Ascending aorta (tissue), 2 donors: ENCODE data around the gene SLC34A3. TPM values are rescaled to one million over a fixed set of nuclear protein-coding genes. Genes with fewer than 3 reads are reported as not detected.
A peak's percentile ranks its signal among the peaks of the same experiment; 100 is the strongest.

ENCODE experiments used
- DNase-seq, 2 donors: peaks; one replicate each; pipeline ENCODE4 v3.0.0-alpha.2; 2019; ENCODE audit warnings: low spot score in 2 of 2
- H3K27ac ChIP-seq, 2 donors: fragments of 200-600 bp; sonication (generic); one replicate each; pipeline ENCODE4 v1.5.1; 2016 to 2017; ENCODE audit warnings: mild to moderate bottlenecking in 1 of 2
- H3K27me3 ChIP-seq: fragments of 200-600 bp; sonication (generic); one replicate; pipeline ENCODE4 v1.5.1; 2017
- H3K36me3 ChIP-seq, 2 donors: fragments of 200-600 bp; sonication (generic); one replicate each; pipeline ENCODE4 v1.5.1; 2016
- H3K4me1 ChIP-seq, 2 donors: fragments of 200-600 bp; sonication (generic); one replicate each; pipeline ENCODE4 v1.5.1; 2016 to 2017; ENCODE audit warnings: mild to moderate bottlenecking in 1 of 2
- H3K4me3 ChIP-seq, 2 donors: fragments of 200-600 bp; sonication (generic); one replicate each; pipeline ENCODE4 v1.5.1; 2016 to 2017; ENCODE audit warnings: mild to moderate bottlenecking in 1 of 2
- H3K9me3 ChIP-seq, 2 donors: fragments of 200-600 bp; sonication (generic); one replicate each; pipeline ENCODE4 v1.5.1; 2016
- intact Hi-C: fragments of 100-400 bp; cut with DNase I; formaldehyde crosslinking; loops from one replicate; pipeline ENCODE4 v1.15.1; 2023
- total RNA-seq: library from RNA; depleted of rRNA; stranded (reverse); fragments of >200 nt; gene quantifications from one replicate; pipeline ENCODE4 v1.1.0, GENCODE V29; 2016
- TF ChIP-seq, protein P1 (sequence below), 3 experiments: fragments of 200-600 bp in 2 of 3; fragments of 450-650 bp in 1 of 3; sonication (generic) in 2 of 3; IDR thresholded peaks; one replicate each; pipeline ENCODE4 v1.5.1; 2016 to 2019; ENCODE audit warnings: antibody characterized with exemption in 3 of 3, mild to moderate bottlenecking in 1 of 3, moderate library complexity in 1 of 3

Gene SLC34A3
- total RNA-seq, 1 donor from 2014 or later = not detected

- H3K27ac ChIP-seq = no peak overlapping the region
- TF ChIP-seq, protein P1, sequence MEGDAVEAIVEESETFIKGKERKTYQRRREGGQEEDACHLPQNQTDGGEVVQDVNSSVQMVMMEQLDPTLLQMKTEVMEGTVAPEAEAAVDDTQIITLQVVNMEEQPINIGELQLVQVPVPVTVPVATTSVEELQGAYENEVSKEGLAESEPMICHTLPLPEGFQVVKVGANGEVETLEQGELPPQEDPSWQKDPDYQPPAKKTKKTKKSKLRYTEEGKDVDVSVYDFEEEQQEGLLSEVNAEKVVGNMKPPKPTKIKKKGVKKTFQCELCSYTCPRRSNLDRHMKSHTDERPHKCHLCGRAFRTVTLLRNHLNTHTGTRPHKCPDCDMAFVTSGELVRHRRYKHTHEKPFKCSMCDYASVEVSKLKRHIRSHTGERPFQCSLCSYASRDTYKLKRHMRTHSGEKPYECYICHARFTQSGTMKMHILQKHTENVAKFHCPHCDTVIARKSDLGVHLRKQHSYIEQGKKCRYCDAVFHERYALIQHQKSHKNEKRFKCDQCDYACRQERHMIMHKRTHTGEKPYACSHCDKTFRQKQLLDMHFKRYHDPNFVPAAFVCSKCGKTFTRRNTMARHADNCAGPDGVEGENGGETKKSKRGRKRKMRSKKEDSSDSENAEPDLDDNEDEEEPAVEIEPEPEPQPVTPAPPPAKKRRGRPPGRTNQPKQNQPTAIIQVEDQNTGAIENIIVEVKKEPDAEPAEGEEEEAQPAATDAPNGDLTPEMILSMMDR (IDR thresholded peaks at IDR 0.05) = no peak
- H3K9me3 ChIP-seq = no peaks in the 10 kb centered on the region
- H3K36me3 ChIP-seq = peaks cover 45 to 66% of the 10 kb centered on the region in 2 donors
- no peaks in the 10 kb centered on the region for H3K27me3 ChIP-seq
- no peak for DNase-seq
- H3K4me3 ChIP-seq = no peak overlapping the region
- peaks cover 23 to 38% of the 10 kb centered on the region in 2 donors for H3K4me1 ChIP-seq
- intact Hi-C loops = no loop called here
Measured at GRCh38 chr9:137185921-137186320, 44.8 kb upstream of the SLC34A3 start.

- DNase-seq = no peak
- Histone ChIP-seq H3K4me3 (peak overlapping the region in 1 of 2 donors; percentile 91), H3K9me3 (no peaks in the 10 kb centered on the region), H3K4me1 (peaks cover 23 to 38% of the 10 kb centered on the region in 2 donors), H3K27me3 (no peaks in the 10 kb centered on the region), H3K36me3 (peaks cover 45 to 66% of the 10 kb centered on the region in 2 donors), H3K27ac (no peak overlapping the region)
- TF ChIP-seq, protein P1 (IDR thresholded peaks at IDR 0.05) = no peak
- intact Hi-C loops = no loop called here
Measured at GRCh38 chr9:137186385-137186784, 44.3 kb upstream of the SLC34A3 start.

DNA sequence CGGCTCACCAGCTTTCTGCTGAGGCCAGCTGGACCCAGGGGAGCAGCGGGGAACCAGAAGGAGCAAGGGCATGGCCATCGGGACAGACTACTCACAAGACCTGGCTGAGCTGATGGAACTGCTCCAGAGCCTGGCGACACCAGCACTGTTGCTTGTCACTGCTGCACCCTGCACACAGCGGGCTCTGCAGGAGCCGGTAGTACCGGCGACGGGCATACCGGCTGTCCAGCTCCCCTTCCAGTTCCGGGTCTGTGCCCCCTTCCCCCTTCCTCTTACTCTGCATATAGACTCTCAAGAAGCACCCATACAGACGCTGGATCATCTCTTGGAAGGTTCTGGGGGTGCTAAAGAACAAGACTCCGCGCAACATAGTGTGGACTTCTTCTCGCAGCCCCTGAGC lies 43.3 kb upstream of the SLC34A3 start:
- Histone ChIP-seq H3K9me3 (no peaks in the 10 kb centered on the region), H3K27ac (no peak overlapping the region), H3K27me3 (no peaks in the 10 kb centered on the region), H3K4me3 (peak overlapping the region; percentile 85 to 91), H3K36me3 (peaks cover 44 to 58% of the 10 kb centered on the region in 2 donors), H3K4me1 (peaks cover 23 to 38% of the 10 kb centered on the region in 2 donors)
- intact Hi-C loops = no loop called here
- no peak for DNase-seq
- TF ChIP-seq, protein P1 (IDR thresholded peaks at IDR 0.05) = no peak

GRCh38 chr9:137188086-137188489 lies 42.6 kb upstream of the SLC34A3 start:
- H3K27me3 ChIP-seq = no peaks in the 10 kb centered on the region
- DNase-seq = no peak
- H3K4me3 ChIP-seq = peak overlapping the region; percentile 85 to 91
- peaks cover 38 to 51% of the 10 kb centered on the region in 2 donors for H3K36me3 ChIP-seq
- peaks cover 23 to 38% of the 10 kb centered on the region in 2 donors for H3K4me1 ChIP-seq
- intact Hi-C loops = loop anchor here (1.0 kb wide), 5 partner anchors 12 to 705 kb away; partner anchors contain the start of genes NDOR1, SEC16A, TMEM203 and TPRN
- H3K27ac ChIP-seq = peak overlapping the region; percentile 86 to 89
- no peaks in the 10 kb centered on the region for H3K9me3 ChIP-seq
- TF ChIP-seq, protein P1 (IDR thresholded peaks at IDR 0.05) = no peak

DNA sequence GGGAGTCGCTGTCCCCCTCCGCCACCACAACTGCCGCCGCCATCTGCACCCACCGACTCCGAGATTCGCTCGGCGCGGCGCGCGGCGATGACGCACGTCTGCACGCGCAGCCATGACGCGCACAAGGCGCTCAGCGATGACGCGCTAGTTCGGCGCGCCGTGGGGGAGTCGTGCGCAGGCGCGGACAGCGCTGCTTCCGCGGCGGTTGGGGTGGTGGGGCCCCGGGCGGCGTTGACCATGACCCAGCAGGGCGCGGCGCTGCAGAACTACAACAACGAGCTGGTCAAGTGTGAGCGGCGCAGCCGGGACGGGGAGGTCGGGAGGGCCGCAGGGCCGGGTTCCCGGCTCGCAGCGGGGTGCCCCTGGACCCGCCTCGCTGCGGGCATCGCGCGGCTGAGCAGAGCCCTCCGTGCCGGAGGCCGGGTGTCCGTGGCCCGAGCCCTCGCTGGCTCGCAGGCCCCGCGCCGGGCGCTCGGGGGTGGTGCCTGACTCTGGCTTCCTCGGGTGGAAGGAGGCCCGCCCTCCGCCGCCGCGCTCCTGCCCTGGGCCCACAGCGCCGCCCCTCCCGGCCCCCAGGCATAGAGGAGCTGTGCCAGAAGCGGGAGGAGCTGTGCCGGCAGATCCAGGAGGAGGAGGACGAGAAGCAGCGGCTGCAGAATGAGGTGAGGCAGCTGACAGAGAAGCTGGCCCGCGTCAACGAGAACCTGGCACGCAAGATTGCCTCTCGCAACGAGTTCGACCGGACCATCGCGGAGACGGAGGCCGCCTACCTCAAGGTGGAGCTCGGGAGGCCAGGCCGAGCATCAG lies 42.0 kb upstream of the SLC34A3 start, which contains the start of the genes ANAPC2 and SSNA1:
ANAPC2 (minus strand) TSS at position 71 of the 807 bp plus-strand sequence; CDS start at position 43, 28 bp downstream.
SSNA1 (plus strand) TSS at position 187 of the 807 bp plus-strand sequence; CDS start at position 238, 51 bp downstream.
- TF ChIP-seq, protein P1 (IDR thresholded peaks at IDR 0.05) = peak in 2 of 3 experiments; percentile 15 to 35
- Histone ChIP-seq H3K27me3 (no peaks in the 10 kb centered on the region), H3K4me3 (peak within 1 kb of the TSS; percentile 85 to 91), H3K36me3 (peaks cover 31 to 45% of the 10 kb centered on the region in 2 donors), H3K27ac (peak within 1 kb of the TSS; percentile 86 to 89), H3K9me3 (no peaks in the 10 kb centered on the region), H3K4me1 (peaks cover 23 to 38% of the 10 kb centered on the region in 2 donors)
- intact Hi-C loops = loop anchor here (1.0 kb wide), 5 partner anchors 12 to 705 kb away; partner anchors contain the start of genes NDOR1, SEC16A, TMEM203 and TPRN
- DNase-seq = peak; percentile 70 to 95
